Dedifferentiated amniotic fluid mesenchymal stem cell (primary cell): Measurements from ENCODE around the gene MAPK7.
"Not testable (repeated sequence)": the region's sequence is repeated elsewhere in the genome, so short reads cannot be mapped to it uniquely, and the experiment has no call there.

Source experiments
- DNase-seq: peaks from one replicate; pipeline ENCODE4 v3.0.0-alpha.2; 2016; ENCODE audit errors: extremely low spot score

MAPK7 gene

DNA sequence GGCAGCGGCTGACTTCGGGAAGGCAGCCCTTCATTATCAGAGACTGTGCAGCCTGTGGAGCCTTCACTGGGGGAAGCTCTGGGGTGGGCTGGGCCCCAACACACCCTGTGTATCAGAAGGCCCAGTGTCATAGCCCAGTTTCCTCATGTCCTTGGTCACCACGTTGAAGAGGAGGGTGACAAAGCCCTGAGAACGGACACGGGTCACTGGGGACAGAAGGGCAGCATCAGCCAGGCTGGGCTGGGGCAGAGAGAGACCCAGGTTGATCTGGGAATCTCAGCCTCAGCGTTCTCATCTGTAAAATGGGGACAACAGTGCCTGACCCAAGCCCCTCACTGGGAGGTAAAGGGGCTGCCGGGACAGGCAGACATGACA, 35.1 kb upstream of the MAPK7 start:
- DNase-seq, result no peak

DNA sequence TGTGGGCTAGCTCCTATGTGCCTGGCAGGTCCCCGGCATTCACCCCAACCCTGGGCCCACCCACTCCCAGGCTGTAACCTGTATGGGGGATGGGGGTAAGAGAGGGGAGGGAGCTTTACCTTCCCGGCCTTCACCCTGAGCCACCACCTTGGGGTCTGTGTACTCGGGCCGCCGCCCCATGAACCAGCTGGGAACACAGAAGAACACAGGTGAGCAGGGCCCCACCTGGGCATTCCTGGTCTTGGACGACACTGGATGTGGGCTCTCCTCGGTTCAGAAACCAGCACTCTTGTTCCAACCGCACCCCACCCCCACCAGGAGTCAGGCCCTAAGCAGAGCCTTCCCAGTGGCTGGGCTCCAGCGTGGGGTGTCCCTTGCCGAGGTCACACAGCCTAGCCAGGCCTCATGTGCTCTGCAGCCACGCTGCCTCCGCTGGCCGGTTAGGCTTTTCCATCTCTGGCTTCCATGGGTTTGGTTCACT, 34.6 kb upstream of the MAPK7 start:
- DNase-seq, result no peak

DNA sequence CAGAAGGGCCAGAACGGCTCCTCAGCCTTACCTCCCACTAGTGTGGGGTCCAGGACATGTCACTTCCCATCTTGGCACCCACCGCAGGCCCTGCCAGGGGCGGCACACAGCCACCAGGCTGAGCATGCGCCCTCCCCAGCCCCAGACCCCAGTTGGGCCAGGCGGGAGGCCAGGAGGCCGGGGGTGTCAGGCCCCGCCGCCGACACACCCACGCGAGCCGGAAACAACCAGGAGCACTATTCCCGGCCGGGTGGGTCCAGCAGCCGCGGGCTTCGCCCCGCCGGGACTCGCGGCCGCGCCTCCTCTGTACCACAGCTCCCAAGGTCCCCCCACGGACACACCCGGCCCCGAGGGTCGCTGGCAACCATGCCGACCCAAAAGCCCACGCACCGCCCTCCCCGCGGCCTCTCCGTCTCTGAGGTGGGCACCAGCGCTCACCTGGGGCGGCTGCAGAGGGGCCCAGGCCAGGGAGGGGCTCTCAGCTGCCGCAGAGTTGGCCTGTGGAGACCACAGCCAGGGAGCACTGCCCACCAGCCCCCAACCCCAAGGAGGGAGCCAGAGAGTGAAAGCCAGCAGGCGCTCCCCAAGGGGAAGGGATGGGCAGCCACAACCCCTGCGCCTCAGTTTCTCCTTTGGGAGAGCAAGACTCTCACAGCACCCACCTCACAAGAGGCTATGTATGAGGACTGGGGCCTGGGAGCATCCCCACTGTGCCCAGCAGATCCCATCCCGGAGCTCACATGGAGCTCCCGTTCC, 33.8 kb upstream of the MAPK7 start:
- DNase-seq, result no peak

DNA sequence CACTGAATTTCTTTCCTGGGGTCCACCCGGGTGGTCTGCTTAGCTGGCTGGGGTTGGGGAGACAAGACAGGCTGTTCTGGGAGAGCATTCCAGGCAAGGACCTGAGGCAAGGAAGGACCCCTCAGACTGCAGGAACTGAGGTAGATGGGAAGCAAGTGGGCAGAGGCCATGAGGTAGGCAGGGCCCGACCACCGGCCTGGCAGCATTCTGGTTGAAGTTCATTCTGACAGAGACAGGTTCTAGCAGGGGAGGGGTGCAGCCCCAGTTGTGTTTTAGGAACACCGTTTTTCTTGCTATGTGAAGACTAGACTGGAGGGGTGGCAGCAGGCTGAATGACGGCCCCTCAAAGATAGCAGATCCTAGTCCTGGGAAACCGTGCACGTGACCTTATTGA, 33.2 kb upstream of the MAPK7 start:
- no peak for DNase-seq

DNA sequence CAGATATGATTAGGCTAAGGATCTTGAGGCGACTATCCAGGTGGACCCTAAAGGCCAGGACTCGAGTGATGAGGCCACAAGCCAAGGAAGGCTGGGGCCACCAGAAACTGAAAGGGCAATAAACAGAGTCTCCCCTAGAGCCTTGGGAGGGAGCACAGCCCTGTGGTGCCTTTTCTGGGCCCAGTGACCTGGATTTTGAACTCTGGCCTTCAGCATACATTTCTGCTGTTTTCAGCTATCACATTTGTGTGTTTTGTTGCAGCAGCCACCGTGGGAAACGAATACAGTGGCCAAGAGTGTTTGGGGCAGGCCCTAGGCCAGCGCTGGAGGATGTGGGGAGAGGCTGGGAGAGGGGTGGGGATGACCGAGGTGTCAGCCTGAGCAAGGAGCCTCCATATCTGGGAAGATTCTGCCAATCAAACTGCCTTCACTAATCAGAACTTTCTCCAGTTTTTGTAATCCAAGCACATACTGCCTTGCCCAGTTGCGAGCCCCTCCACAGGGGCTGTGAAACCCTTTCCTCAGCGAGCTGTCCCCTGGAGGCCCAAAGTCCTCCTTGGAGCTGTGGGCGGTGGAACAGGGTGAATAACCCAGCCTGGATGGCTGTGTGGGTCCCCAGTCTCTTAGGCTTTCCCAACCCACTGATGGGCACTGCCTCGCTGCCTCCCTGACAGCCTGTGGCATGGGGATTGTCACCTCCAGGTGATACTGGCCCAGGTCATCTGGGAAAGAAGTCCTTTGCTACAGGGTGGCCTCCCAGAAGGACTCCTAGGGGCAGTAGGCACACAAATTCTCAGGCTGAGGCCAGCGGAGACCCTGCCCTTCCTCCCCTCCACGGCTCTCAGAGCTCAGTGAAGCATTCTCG, 32.6 kb upstream of the MAPK7 start:
- DNase-seq, result no peak

DNA sequence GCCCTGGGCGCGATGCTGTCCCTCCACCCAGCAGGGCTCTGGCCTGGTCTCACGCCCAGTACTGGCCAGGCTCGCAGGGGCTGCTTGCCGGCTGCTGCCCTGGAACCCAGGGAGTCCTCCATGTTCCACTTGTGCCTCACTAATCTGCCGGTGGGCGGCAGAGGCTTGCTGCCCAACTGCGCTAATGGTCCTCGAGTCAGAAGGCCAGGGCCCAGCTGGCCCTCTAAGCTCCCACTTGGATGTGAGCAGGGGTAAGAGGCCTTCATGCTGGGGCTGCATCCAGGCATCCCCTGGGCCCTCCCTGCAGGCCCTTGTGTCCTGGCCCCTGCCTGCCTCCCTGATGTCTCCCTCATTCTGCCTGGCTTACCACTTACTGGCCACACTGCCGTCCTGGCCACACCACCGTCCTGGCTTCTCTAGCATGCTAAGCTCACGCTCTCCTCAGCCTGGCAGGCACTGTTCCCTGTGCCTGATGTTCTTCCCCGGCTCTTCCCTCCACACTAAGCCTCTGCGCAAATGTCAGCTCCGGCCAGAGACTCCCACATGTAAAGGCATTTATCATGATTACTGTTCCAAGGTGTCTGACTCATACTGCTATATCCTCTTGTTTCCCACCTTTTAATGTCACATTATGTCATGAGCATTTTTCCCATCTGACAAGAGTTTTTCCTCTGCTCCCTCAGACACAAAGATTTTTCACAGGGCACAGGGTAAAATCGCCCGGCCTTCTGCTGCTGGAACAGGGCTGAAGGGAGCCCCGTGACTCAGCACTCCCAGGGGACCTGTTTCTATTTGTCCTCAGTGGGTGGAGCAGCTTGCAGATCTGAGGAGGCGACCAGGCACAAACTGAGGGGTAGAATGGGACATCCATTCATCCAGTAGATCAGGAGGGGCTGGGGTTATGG, 31.7 kb upstream of the MAPK7 start:
- peak; percentile 72 for DNase-seq

DNA sequence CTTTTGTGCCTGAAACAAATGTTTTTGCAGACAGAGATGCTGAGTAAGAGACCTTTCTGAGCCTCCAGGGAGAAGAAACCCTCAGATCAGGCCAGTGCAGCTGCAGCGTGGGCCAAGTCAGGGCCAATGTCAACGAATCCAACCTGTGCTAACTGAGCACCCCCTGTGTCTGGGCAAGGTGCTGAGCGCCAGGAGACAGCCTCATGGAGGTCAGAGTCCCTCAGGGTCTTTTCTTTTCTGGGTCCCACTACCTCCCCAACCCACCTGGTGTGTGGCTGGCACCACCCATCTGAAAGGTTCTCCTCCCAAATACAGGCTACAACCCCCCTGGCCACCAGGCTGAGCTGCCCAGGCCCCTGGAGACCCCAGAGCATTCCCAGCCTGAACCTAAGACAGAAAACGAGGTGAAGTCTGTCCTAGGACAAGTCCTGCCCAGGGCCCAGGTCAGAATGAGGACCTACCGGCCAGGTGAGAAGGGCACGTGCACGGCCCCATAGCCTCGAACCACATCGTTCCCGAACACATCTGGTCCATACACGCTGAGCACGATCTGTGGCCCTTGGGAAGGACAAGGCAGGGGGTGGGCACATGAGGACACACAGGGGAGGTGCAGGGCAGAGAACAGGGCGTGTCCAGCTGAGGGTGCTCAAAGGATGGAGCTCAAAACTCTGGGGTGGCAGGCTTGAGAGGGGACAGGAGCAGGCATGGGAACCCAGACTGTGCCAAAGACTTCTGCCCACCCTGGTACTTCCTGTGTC, 30.8 kb upstream of the MAPK7 start:
- no peak for DNase-seq

DNA sequence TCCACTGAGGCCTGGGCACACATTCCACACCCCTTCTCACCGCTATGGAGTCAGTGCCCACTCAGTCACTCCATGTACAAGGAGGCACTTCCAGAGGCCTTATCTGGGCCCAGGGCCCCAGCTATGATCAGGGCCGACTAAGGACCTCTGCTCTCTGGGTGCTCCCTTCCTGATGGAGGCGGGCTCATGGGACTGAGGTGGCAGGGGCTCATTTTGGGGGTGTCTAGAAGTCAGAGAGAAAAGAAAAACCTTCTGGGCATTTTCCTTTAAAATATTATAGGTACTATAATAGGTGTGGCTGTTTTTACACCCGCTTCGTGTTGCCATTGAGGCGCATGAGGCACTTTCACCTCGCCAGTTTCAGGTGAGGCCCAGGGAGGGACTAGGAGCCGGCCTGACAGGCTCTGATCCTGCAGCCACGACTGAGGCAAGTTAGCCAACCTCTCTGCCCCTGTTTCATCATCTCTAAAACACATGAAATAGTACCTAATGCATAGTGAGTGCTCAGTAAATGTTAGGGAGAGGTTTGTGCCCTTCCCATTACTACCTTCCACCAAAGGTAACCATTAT, 30.1 kb upstream of the MAPK7 start:
- no peak for DNase-seq

DNA sequence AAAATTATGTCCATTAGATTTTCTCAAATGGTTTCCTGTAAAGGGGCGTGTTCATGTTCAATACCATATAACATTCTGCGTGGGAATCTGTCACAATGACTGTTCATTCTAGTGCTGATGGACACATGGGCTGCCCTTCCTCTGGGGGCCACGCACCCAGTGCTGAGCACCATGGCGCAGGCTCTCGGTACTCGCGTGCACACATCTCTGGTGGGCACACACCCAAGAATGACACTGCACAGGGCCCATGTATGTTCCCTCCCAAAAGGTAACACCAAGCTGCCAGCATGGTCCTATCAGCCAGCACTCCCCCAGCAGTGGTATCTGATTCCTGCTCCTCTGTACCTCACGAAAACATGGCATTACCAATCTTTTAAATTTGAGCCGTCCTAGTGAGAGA, 29.5 kb upstream of the MAPK7 start:
- no peak for DNase-seq

DNA sequence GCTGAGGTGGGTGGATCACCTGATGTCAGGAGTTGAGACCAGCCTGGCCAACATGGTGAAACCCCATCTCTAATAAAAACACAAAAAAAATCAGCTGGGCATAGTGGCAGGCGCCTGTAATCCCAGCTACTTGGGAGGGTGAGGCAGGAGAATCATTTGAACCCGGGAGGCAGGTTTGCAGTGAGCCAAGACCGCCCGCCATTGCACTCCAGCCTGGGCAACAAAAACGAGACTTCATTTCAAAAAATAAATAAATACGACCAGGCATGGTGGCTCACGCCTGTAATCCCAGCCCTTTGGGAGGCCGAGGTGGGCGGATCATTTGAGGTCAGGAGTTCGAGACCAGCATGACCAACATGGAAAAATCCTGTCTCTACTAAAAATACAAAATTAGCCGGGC, 24.9 kb upstream of the MAPK7 start:
- DNase-seq, result not testable (repeated sequence)

DNA sequence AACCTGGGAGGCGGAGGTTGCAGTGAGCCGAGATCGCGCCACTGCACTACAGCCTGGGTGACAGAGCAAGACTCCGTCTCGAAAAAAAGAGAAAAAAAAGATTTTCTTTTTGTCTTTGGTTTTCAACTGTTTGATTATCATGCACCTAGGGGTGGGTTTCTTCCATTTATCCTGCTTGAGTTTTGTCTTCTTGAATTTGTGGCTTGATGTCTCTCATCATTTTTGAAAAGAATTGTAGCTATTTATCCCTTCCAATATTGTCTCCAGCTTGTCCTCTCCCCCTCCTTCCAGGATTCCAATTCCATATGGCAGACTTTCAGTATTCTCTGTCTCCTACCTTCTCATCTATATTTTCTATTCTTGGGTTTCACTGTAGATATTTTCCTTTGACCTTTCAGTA, 23.6 kb upstream of the MAPK7 start:
- DNase-seq, result no peak

DNA sequence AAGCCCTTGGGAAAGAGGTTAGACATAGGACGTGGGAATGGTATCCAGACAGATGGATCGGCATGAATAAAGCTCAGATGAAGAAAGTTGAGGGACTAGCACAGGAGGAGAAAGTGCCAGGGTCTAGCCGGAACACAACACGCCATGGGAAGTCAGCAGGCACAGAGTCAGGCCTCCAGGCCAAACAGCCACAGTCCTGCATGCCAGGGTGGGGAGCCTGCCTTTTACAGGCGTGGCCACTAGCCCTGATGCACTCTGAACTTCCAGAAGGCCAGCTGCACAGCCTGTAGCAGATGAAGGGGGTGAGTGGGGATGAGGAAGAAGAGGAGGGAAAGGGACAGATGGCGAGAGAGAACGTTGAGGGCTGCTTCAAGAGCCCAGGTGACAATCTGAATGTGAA, 20.9 kb upstream of the MAPK7 start:
- DNase-seq, result no peak

DNA sequence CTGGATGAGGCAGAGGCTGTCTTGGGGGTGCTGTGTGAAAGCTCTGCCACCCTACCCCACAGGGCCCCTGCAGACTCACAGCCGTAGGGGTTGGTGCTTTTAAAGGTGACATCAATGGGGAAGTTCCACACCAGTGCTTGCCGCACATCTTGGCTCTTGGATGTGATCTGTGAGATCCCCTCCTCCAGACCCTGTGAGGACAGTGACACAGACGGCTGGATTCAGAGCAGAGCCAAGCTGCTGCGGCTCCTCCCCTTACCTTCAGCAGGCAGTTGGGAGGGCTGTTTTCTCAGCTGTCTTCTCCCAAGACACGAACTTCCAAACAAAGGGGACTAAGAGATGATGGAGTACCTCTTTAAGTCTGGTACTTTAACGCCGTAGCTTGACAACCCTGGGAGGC, 20.5 kb upstream of the MAPK7 start:
- DNase-seq, result no peak

DNA sequence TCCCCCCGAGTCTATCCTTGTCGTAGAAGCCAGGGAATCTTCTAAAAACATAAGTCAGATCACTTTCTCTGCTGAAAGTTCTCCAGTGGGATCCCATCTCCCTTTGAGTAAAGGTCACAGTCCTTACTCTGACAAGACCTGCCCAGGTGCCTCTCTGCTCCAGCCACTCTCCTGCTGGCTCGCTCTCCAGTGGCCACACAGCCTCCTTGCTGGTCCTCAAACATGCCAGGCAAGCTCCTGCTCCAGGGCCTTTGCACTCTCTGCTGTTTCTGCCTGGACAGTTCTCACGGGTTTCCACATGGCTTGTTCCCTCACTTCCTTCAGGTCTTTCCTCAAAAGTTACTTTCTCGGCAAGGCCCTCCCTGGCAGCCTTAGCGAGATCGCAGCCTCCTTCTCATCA, 19.1 kb upstream of the MAPK7 start:
- no peak for DNase-seq

DNA sequence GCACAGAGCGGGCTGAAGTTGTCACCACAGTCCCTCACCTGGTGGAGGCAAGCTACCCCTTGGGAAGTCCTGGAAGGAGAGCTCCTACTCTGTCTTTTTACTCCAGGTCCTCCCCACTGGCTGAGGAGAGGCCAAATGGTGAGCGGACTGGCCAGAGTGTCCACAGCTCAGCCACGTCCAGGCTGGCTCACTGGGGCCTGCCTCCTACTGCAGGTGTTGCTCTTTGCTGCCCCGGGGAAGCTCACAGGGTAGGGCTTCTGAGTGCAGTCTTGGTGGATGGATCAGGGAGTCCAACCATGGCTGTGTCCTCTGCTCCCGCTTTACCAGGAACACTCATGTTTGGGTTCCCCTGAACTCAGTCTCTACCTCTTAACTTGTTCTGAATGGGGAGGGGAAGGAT, 18.4 kb upstream of the MAPK7 start:
- DNase-seq, result no peak

DNA sequence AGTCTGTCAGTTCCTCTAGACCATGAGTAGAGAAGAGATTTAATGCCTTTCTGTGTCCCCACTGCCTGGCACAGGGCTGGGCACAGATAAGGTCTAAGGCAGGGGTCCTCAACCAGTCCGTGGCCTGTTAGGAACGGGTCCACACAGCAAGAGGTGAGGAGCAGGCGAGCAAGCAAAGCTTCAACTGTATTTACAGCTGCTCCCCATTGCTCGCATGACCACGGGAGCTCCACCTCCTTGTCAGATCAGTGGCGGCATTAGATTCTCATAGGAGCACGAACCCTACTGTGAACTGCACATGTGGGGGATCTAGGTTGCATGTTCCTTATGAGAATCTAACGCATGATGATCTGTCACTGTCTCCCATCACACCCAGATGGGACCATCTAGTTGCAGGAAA, 17.5 kb upstream of the MAPK7 start:
- no peak for DNase-seq

DNA sequence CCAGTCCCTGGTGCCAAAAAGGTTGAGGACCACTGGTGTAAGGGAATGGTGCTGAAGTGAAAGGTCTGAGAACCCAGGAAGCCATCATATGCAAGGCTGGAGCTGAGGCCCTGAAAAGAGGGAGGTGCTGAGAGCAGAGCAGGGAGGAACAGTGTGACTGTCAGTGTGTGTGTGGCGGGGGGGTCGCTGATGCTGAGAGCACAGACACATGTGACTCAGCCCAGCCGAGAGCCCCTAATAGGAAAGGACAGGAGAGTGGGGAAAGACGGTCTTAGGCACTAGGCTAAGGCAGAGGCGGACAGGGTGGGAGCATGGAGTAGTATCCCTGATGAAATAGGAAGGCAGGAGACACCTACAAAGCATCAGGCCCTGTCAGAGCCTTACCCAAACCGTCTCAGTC, 17.0 kb upstream of the MAPK7 start:
- DNase-seq, result no peak

DNA sequence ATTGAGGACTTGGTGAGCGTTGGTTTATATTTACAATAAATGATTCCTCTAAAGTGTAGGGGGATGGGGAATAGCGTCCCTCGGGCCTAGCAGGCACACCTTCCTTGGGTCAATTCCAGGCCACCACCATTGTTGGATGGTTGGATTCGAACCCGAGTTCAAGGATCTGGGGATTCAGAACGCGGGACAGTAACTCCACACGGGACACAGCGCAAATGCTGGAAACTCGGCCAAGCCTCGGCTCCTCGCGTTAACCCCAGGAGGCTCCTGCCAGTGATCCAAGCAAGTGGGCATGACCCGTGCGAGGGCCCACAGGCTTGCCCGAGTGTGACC, 16.4 kb upstream of the MAPK7 start:
- DNase-seq, result no peak

DNA sequence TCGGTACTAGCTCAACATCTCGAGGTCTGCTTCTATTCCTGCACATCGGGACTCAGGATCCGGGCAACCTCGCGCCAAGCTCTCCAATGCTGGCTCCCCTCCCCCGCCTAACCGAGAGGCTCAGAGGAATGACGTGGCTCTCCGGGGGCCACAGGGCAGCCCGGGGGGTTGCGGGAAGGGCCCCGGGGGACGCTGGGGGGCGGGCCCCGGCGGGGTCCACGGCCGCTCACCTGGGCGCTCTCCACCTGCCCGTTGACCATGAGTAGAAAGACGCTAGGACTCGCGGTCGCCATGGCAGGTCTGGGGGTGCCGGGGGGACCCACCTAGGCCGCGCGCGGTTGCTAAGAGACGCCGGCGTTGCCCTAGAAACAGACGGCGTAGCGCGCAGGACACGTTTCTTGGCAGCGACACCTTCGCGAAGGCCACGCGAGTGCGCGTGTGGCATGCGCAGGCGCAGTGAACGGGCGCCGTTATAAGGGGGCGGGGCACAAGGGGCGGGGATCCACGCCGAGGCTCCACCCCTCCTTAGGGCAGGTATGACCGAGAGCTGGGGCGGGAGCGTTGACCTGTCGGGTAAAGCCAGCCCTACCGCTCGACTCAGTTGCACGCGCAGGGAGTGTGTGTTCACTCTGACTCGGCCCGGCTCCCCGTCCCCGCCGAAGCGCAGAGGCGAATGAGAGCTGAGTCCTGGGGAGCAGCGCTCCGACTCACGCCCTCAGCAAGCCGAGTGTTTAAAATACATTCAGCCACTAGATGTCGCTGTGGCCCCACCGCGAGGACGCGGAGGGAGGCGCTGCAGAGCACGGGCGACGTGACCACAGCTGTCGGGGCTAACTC, 15.8 kb upstream of the MAPK7 start, which contains the start of gene B9D1:
TSS of gene B9D1 (minus strand) at position 447 of the 837 bp plus-strand sequence. CDS start at position 293, 154 bp downstream.
- DNase-seq, result peak; percentile 77

DNA sequence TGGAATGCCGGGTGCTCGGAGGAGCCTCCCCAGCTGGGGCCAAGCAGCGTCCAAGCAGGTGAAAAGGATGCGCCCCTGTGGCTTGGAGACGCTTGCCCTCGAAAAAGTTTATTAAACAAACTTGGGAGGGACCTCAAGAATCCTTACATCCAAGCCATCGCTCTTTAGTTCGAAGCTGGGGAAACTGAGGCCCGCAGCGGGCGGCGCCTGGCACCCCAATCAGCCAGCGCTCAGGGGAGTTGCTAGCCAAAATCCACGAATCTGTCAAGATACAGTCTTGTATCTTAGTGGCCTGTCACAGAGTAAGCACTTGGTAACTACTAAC, 15.2 kb upstream of the MAPK7 start:
- no peak for DNase-seq
